Stimulated activated naive CD8-positive, alpha-beta T cell treated with anti-CD3 and anti-CD28 coated beads, Interleukin-15, Interleukin-2, amounts not matched to agents 100 U/mL and 50 U/mL, for 24 hours (primary cell): ENCODE measurements around the gene MAPK11.
"Not testable (repeated sequence)": the region's sequence is repeated elsewhere in the genome, so short reads cannot be mapped to it uniquely, and the experiment has no call there.

ENCODE experiments used
- ATAC-seq: fragments of 150-1000 bp; cut with Tn5 transposase; one replicate; pipeline ENCODE4 v1.10.0; 2021
- DNase-seq: peaks from one replicate; pipeline ENCODE4 v3.0.0; 2021

MAPK11 gene

GRCh38 chr22:50276143-50276542, 6.0 kb upstream of the MAPK11 start:
- DNase-seq (peak; percentile 61), ATAC-seq (peak; percentile 61)

GRCh38 chr22:50275181-50276055, 5.2 kb upstream of the MAPK11 start:
- no peak for ATAC-seq
- no peak for DNase-seq

- ATAC-seq (no peak), DNase-seq (no peak)
Observed at GRCh38 chr22:50274771-50275170, 4.6 kb upstream of the MAPK11 start.

- DNase-seq: peak; percentile 49
- ATAC-seq: no peak
Observed at GRCh38 chr22:50274311-50274710, 4.1 kb upstream of the MAPK11 start.

GRCh38 chr22:50273781-50274180, 3.6 kb upstream of the MAPK11 start:
- not testable (repeated sequence) for ATAC-seq, DNase-seq

- DNase-seq, ATAC-seq: not testable (repeated sequence)
Observed at GRCh38 chr22:50273352-50273751, 3.2 kb upstream of the MAPK11 start.

GRCh38 chr22:50272044-50272802, 2.0 kb upstream of the MAPK11 start:
- ATAC-seq (no peak), DNase-seq (no peak)

GRCh38 chr22:50271519-50271970, 1.4 kb upstream of the MAPK11 start:
- DNase-seq (peak; percentile 75), ATAC-seq (peak; percentile 25)

- ATAC-seq (peak; percentile 24), DNase-seq (peak; percentile 78)
Observed at GRCh38 chr22:50270666-50271394, 650 bp upstream of the MAPK11 start.

- ATAC-seq (no peak), DNase-seq (no peak)
Observed at GRCh38 chr22:50269573-50269969, 609 bp downstream of the MAPK11 start.

GRCh38 chr22:50268655-50269113, 1.5 kb downstream of the MAPK11 start:
- ATAC-seq: no peak
- DNase-seq: no peak

- DNase-seq (peak; percentile 70), ATAC-seq (no peak)
Observed at GRCh38 chr22:50267591-50268390, 2.4 kb downstream of the MAPK11 start.

- ATAC-seq: no peak
Observed at GRCh38 chr22:50266994-50267393, 3.2 kb downstream of the MAPK11 start.

GRCh38 chr22:50264946-50265669, 5.1 kb downstream of the MAPK11 start:
- DNase-seq (no peak), ATAC-seq (no peak)

More at GRCh38 chr22:50266994-50267393, 3.2 kb downstream of the MAPK11 start:
- DNase-seq: no peak

GRCh38 chr22:50264104-50264745, 6.0 kb downstream of the MAPK11 start:
- no peak for DNase-seq
- ATAC-seq: no peak

GRCh38 chr22:50262973-50263617, 7.1 kb downstream of the MAPK11 start:
- no peak for DNase-seq
- no peak for ATAC-seq

- ATAC-seq (no peak), DNase-seq (no peak)
Observed at GRCh38 chr22:50262460-50262911, 7.7 kb downstream of the MAPK11 start.

- ATAC-seq (no peak), DNase-seq (no peak)
Observed at GRCh38 chr22:50261615-50262459, 8.3 kb downstream of the MAPK11 start, which contains the start of gene MAPK12. Gene MAPK12, minus strand, starts transcription at chr22:50261683. Its CDS starts 174 bp downstream, at chr22:50261509.
